ENCODE data around the gene OPN1SW. TPM values are rescaled to one million over a fixed set of nuclear protein-coding genes. Genes with fewer than 3 reads are reported as not detected.

Gene OPN1SW, protein sequence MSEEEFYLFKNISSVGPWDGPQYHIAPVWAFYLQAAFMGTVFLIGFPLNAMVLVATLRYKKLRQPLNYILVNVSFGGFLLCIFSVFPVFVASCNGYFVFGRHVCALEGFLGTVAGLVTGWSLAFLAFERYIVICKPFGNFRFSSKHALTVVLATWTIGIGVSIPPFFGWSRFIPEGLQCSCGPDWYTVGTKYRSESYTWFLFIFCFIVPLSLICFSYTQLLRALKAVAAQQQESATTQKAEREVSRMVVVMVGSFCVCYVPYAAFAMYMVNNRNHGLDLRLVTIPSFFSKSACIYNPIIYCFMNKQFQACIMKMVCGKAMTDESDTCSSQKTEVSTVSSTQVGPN
- total RNA-seq (2014; rRNA removed; shearing (Covaris generic)), result not detected in 2 replicates

DNA sequence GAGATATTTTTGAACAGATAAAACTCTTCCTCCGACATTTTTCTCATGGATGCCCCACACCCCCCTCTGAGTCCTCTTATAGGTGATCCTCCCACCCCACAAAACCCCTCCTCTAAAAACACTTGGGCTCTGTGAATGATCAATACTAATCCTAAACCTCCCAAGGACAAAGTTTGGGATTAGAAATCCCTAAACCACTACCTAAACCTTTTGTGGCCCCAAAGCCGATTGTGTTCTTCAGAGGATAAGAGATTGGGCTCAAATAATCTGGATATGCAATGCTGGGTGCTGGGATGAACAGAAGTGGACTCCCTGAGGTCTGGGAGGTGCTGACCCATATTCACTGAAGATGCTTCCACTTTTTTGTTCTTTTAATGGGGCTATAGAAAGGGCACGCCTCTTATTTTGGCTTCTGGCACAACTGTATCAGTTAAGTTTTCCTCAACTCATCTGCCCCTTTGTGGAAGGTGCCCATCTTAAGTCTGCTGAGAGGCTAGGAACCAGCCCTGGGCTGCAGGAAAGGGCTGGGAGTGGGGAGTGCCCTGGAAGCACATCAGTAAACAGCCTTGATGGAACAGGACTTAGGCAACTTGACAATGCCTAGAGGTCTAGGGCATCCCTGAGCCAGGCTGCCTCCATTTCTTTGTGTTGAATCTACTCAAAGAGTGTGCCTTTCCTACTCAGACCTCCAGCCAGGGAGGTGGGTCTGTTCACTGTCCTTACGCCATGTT is at the start of gene OPN1SW:
OPN1SW (minus strand) TSS at position 51 of the 731 bp plus-strand sequence; CDS start at position 38, 13 bp downstream.
- DNase-seq (ENCODE audit: low spot score), result no peak

DNA sequence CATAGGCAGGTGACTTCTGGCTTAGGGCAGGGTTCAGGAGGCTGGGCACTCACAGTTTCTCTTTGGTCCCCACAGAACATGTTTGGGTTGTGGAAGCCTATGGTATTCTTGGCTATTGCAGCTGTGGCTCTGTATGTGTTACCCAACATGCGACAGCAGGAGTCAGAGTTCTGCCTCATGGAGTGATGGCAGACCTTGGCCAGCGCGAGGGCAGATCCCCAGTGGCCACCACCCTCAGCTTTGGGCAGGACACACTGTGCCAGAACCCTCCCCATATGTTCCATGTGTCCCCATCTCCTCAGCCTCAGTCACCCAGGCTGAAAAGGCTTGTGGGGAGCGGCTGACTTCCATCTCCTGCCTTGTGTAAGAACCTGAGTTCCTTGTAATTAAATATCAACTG is 46.1 kb upstream of the OPN1SW start:
- no peak for DNase-seq (ENCODE audit: low spot score)

DNA sequence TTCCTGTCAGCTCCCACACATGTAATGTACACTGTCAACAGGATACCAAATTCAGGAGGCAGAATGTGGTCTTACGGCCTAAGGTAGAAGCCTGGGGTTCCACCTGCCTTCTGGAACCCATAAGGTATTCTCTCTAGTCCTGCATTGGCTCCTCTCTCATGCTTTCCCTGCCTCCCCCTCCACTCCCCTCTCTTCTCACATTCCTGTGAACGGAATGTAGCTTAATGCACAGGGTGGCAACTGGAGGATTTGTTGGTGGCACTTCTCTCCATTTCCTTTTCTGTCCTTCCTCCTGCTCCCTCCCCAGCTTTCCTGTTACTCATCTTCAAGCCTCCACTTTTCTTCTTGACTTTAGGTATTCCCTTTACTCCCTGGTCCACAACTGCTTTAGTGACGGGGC is 43.1 kb upstream of the OPN1SW start:
- DNase-seq (ENCODE audit: low spot score), result no peak

DNA sequence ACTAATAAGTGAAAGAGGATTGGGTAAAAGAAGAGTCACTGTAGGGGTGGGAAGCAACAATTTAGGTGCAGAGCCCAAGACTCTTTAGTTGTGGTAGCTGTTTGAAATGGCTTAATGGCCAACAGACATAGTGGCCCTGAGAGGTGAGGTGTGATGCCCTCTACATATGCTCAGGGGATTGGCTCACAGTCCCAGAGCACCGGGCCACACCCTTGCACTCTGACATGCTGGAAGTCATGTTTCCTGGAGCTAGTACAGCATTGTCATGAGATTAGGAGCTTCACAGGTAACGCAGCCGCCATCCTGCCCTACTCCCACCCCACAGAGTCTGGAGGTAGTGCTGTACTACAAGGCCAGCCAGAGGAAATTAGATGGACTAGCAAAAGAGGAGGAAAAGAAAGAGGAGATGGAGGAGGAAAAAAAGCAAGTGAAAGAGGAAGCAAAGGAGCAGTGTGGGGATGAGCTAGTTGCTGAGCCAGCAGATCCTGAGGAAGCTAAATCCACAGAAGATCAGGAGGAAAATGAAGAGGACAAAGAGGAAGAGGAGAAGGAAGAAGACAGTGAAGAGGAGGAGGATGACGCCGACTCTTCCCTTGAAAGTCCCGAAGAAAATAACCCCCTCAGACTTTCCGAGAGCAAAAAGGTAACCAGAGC is 39.8 kb upstream of the OPN1SW start:
- no peak for DNase-seq (ENCODE audit: low spot score)

DNA sequence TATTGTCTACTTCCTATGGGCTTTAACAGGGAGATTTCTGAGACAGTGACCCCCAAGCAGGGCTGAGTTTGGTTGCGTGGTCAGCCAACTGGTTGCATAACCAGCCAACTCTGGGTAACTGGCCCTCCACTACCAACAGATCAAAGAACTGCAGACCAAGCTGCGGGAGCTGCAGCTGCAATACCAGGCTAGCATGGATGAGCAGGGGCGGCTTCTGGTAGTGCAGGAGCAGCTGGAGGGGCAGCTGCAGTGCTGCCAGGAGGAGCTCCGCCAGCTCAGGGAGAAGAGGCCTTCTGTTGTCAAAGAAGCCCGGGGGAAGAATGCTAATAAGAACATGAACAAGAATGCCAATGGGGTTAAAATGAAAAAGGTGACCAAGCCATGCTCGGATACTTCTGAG is 38.9 kb upstream of the OPN1SW start:
- DNase-seq (ENCODE audit: low spot score), result no peak

DNA sequence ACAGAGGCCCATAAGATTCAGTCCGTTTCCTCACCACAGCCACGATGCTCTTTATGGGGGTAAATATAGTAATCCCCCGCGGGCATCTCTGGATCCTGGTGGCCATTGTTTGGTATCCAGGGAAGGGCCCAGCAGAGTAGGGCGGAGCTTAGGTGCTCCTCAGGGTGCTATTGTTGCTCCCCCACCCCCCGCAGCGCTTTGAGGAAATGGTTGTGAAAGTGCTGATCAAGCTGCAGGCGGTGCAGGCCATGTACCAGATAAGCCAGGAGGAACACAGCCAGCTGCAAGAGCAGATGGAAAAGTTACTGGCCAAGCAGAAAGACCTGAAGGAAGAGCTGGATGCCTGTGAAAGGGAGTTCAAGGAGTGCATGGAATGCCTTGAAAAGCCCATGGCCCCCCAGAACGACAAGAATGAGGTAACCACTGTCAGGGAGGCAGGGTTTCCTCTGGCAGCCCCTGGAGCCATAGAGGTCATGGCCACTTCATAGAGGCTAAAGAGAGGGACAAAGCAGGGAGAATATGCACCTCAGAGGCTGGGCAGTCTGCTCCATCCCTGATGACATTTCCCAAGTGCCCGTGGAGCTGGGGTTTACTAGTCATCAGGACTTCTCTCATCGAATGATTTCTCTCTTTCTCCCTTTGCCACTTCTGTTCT is 37.0 kb upstream of the OPN1SW start:
- DNase-seq (ENCODE audit: low spot score), result no peak

DNA sequence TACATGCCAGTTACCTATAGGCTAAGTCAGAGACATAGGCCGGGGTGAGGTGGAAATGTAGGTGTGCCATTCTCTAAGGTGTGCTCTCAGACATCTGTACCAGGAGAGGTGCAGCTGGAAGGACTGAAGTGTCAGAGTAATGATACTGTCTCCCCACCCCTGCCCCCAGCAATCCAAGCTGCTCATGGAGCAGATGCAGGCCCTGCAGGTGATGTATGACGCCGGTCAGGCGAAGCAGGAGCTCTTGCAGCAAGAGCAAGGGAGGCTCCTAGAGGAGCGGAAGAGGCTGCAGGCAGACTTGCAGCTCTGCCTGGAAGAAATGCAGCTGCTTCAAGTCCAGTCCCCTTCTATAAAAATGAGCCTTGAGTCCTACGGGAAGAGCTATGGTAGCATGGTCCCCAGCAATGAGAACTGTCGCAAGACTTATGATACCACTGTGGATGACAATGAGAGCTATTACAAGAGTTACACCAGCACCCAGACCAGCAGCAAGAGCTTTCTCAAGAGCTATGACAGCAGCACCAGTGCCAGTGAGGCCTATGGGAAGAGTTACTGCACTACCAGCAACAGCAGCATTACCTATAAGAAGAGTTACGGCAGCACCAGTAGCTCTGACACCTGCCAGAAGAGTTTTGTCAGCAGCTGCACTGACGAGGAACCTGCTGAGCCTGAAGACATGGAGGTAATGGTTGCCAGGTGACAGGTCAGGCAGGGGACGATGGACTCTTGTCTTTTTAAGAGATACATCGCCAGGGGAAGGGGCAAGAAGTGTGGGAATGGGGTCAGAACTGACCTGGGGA is 36.2 kb upstream of the OPN1SW start:
- DNase-seq (ENCODE audit: low spot score), result no peak

DNA sequence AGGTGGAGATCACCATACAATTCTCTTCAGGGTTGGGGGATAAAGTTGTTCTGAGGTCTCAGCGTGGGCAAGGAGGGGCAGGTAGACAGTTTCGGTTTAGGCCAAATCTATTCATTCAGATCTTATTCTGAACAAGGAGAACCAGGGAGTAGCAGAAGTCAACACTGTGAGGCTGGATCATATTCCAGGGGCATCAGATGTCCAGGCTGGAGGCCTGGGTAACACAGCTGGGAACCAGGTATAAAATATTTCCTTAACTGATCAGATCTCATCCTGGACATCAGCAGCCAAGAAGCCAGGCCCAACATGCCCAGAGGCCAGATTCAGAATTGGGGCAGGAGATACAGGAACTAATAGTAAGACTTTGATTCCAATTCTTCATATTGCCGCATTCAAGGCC is 35.4 kb upstream of the OPN1SW start:
- DNase-seq (ENCODE audit: low spot score), result no peak

DNA sequence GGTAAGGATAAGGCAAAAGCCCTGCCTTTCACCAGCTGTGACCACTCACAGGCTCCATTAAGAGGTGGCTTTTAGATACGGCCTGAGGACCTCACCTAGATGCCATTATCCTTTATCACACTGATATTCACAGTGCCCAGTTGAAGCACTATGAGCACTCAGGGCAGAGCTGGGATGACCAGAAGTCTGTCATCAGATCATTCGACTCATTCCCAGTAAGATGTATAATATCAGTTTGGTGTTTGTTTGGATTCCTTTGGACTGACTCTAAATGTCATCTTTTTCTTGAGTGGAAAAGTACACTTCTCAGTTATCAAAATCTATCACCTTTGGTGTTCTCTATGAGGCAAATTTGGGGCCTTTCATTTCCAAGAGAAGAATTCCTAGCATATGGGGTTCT is 34.9 kb upstream of the OPN1SW start:
- no peak for DNase-seq (ENCODE audit: low spot score)

DNA sequence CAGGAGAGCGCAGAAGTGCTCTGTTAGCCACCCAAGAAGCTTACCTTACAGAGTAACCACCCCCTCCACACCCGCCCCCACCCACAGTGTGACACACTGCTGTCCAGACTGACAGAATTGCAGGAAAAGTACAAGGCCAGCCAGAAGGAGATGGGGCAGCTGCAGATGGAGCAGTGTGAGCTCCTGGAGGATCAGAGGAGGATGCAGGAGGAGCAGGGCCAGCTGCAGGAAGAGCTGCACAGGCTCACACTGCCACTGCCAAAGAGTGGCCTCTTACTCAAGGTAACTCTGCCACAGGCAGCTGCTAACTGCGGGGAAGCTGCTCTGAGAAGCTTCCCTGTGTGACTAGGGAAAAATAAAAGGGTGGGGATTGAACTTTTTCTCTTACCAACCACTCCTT is 33.8 kb upstream of the OPN1SW start:
- no peak for DNase-seq (ENCODE audit: low spot score)

DNA sequence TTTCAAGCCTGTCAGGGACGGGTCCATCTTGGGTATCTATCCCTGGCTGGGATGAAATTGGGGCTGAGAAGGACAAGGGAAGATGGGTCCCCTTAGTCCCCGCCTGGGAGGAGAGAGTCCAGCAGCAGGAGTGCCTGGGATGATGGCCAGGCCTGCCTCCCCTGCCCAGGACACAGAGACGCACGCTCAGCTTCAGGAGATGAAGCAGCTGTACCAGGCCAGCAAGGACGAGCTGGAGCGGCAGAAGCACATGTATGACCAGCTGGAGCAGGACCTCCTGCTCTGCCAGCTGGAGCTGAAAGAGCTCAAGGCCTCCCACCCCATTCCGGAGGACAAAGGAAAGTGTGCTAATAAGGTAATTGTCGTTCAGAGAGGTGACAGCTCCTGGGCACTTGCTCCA is 31.6 kb upstream of the OPN1SW start:
- no peak for DNase-seq (ENCODE audit: low spot score)

DNA sequence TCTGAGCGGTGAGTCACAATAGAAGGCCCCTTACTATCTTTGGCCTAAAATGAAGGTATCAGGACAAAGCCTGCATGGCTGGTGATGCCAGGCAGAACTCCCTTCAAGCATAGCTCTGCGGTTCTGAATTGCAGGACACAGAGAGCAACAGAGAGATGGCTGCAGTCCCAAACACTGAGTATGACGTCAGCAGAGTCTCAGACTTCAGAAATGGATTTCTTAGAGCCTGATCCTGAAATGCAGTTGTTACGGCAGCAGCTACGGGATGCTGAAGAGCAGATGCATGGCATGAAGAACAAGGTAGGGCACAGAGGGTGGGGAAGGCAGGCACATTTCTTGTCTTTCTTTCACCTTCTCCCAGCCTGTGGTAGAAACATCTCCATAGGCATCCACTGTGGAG is 29.6 kb upstream of the OPN1SW start:
- DNase-seq (ENCODE audit: low spot score), result no peak

DNA sequence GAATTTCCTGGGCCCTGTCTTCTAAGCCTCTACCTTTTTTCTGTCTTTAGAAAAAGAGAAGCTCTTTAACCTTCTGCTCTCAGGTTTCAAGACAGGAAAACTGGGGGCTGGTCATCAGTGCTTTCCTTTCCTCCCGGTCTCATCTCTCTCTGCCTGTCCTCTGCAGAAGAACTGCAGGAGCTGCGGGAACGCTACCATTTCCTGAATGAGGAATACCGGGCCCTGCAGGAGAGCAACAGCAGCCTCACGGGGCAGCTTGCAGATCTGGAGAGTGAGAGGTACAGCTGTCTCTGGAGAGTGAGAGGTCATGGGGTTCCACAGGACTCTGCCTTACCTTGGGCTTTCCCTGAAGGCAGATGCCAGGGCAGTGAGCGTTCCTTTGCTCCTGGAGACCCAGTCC is 28.9 kb upstream of the OPN1SW start:
- DNase-seq (ENCODE audit: low spot score), result no peak

DNA sequence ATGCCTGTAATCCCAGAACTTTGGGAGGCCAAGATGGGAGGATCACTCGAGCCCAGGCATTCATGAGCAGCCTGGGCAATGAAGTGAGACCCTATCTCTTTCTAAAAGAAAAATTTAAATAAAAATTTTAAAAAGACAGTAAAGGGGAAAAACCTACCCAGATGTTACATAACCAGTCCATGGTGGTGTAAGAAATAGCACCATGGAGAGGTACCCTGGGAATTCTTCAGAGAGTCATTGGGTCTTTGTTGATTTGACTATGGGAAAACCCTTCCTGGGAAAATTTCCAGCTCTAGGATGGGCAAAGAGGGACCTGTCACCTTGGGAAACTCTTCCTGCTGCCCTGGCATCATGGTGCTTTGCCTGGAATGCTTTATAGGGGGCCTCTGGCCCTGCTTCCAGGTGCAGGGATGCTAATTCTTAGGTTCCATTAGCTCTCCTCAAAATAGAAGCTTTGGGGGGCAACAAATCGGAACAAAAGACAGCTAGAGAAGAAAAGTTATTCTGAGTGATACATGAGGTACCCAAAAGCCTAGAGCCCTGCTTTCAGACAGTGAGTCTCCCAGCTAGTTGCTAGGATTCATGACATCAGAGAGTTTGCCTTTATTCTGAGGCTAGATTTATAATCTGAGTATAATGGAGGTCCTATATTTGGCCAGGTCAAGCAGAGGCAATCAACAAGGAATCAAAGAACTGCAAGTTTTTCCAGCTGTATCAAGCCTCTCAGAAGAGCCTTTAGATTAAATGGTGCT is 26.2 kb upstream of the OPN1SW start:
- no peak for DNase-seq (ENCODE audit: low spot score)

DNA sequence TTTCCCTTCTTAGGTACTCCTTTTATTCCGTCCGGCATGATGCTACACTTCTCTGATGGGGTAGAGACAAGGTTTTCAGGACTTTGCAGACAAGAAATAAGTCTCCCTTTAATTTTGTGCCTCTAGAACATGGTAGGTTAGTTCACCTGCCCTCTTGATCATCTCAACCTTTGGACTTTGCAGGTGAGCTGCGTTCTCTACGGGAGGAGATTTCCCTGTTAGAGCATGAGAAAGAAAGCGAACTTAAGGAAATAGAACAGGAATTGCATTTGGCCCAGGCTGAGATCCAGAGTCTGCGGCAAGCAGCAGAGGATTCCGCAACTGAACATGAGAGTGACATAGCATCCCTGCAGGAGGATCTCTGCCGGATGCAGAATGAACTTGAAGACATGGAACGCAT is 25.4 kb upstream of the OPN1SW start:
- DNase-seq (ENCODE audit: low spot score), result no peak

DNA sequence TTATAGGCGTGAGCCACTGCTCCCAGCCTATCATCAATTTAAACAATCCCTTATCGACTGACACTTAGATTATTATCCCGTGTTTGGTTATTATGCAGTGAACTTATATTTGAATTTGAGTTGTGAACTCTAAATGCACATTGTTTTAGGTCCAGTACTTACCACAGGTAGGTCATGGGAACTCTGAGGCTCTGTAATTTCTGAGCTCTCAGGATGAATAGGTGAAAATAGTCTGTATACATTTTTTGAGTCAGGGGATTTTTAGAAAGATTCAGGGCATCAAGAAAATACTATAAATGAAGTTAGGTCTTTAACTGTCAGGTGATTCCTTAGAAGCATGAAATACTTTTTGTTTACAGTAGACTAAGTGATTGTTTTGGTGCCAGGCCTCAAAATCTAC is 25.0 kb upstream of the OPN1SW start:
- DNase-seq (ENCODE audit: low spot score), result no peak

DNA sequence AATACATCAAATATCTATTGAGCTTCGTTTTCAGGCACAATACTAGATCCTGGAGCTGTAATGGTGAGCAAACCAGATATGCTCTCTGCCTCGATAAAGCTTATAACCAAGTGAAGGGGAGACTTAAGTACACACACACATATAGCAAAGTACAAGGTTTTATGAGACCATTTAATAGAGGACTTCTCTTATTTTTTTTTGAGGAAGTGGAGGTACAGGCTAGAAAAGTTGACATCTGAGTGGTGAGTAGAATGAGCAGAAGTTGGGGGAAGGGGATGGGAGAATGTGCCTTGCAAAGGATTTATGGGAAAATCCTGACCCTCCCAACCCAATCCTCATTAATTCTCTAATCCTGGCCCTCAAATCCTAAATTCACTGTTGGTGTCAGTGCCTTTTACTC is 23.9 kb upstream of the OPN1SW start:
- no peak for DNase-seq (ENCODE audit: low spot score)

DNA sequence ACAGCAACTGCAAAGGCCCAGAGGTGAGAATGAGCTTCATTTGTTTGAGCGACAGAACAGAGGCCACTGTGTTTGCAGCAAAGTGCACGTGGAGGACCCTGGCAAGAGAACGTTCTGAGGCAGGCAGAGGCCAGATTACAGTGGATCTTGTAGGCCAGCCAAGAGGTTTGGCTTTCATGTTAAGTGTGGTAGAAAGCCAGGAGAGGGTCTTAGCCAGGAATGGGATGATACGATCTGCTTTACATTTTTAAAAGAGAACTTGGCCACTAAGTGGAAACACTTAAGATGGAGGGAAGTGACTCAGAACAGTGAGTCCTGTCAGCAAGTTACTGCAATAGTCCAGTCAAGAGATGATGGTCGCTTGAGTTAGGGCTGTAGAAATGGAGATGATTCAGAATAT is 20.7 kb upstream of the OPN1SW start:
- DNase-seq (ENCODE audit: low spot score), result no peak

DNA sequence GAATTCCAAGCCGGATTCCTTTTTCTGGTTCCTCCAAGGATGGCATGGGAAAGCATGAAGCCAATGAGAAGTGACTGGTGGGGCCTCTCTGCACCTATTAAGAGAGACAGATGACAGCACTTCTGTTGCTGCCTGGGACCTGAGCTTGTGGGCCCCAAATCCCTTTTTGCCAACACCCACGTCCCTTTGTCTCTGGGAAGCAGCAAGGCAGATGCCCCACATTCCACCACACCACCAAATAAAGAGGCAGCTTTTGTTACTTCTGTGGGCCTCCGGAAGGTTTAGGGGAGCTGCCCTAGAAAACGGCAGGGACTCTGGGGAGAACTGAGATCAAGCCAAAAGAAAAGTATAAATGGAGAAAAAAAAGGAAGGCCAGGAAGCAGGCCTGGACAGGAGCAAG is 19.5 kb upstream of the OPN1SW start:
- DNase-seq (ENCODE audit: low spot score), result no peak

DNA sequence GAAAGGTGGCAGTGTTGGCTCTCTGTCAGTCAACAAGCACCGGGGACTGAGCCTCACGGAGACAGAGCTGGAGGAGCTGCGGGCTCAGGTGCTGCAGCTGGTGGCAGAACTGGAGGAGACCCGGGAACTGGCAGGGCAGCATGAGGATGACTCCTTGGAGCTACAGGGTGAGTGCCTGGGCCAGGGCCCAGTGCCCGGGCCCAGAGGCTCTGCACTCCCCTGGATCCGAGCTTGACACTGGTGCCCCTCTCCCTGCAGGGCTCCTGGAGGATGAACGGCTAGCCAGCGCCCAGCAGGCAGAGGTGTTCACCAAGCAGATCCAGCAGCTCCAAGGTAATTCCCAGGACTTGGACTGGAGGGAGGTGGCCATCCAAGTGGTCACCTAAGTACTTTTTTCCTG is 18.8 kb upstream of the OPN1SW start:
- no peak for DNase-seq (ENCODE audit: low spot score)

DNA sequence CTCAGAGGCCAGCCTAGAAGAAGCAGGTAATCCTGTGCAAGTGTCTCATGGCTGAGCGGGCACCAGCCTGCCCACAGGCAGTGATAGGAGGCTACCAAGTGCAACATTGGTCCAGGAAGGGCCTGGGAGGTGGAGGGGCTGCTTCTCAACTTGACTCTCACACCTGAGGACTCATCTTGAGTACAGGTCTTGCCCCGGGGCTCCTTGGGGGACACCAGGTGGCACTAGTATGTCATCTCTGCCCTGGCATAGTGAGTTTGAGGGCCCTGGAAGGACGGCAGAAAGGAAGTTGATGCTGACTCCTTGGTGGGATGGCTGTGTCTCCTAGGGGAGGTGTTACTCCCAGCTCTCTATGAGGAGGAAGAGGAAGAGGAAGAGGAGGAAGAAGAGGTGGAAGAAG is 18.4 kb upstream of the OPN1SW start:
- DNase-seq (ENCODE audit: low spot score), result no peak

Measured in A172 (cell line).